CD4-positive, alpha-beta T cell treated with Interleukin-21 for 1 hour (primary cell): ENCODE results near the gene UTS2.

Experiments used
- DNase-seq: peaks from one replicate; pipeline ENCODE4 v3.0.0-alpha.2; 2020

UTS2 gene

DNA sequence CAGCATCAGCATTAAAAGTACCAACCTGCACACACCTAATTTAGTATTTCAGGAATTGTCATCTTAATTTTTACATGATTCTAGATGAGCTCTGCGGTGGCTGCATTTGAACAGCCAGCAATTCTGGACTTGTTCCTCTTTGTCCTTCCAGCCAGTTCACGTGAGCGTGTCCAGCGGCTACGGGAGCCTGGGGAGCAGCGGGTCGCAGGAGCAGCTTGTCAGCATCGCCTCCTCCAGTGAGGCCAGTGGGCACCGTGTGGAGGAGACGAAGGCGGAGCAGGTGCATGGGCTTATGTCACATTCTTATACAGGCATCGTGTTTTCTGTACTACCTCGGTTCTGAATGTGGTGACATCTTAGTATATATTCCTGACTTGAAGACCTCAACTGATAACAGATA is 43.1 kb downstream of the UTS2 start:
- DNase-seq = no peak

DNA sequence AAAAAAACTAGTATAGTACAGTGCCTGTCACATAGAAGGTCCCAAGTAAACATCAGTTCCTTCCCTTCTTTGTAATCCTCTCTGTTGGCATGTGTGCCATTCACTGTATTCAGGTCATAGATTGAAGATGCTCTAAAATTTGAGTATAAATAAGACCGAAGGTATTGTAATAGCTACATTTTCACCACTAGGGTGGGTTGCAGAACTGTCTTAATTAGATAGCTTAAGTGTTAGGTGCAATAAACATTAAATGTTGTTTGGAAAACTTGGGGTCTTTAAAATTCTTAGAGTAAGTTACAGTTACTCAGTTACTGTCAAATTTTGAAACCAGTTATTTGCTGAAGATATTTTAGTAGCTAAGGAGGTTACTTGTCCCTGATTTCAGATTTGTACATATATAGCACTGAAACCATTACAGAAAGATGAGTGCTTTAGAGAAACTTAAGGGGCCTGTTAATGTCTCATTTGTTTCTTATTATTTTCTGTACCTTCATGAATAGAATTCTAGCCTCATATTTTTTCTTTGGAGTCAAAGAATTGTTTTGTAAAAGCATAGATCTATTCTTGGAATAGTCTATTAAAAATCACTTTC is 44.5 kb downstream of the UTS2 start:
- peak; percentile 33 for DNase-seq

DNA sequence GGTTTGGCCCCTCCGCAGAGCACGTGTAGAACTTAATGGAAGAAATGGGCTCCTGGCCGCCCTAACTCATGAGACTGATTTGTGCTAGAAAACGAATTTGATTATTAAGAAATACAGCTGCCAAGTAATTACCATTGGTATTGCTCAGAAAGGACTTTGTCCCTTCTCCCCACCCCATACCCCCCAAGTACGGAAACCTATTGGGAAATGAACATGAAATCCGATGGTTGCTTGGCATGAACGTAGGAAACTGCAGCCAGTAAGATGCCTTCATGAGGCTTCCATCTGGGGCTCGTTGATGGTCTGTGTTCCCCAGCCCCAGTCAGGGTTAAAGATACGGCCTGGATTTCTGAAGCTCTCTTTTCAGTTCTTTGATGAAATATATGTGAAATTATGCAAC is 47.4 kb downstream of the UTS2 start:
- DNase-seq = no peak
